ENCODE measurements around the gene HHATL.

Gene HHATL

DNA sequence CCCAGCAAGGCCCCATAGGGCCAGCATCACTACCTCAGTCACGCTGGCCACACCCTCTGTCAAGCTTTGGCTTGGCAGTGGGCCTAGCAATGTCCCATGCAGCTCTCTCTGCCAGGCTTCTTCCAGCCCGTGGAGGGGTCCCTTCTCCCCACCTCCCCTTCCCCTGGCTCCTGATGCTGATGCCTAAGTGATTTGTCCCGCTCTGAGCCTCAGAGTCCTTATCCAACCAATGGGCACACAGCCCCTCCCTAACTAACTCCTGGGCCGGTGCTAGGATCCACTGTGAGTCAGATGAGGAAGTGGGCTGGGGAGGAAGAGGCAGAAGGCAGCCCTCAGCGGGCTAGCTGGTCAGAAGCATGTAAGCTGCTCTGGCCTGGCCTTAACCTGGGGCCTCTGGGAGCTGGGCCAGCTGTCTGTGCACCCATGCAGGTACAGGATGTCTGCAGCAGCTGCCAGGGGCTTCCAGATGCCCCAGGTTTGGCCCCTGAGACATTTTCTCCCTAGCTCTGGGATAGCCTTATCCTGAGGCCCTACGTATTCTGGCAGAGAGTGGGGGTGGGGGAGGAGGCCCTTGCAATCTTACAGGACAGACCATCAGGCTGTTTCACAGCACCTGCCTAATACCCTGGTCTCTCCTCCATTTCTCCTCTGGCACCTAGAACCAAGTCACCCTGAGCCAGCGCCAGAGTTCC, 49.8 kb downstream of the HHATL start:
- DNase-seq (ENCODE audit: low read depth): no peak

DNA sequence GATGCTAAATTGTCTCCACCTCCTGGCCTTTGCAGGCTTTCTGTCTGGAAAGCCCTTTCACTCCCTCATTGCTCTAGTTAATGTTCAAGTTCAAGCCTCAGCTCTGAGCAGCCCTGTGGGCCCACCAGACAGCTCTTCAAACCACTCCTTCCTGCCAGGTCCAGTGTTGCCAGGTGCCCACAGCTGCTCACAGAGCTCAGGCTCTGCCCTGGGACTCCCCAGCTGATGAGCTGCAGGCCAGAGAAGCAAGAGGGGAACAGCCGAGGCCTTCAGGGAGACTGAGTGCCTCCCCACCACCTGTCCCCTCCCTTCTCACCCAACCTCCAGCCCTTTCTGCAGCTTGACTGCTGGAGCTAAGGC, 50.4 kb downstream of the HHATL start:
- no peak for DNase-seq (ENCODE audit: low read depth)

DNA sequence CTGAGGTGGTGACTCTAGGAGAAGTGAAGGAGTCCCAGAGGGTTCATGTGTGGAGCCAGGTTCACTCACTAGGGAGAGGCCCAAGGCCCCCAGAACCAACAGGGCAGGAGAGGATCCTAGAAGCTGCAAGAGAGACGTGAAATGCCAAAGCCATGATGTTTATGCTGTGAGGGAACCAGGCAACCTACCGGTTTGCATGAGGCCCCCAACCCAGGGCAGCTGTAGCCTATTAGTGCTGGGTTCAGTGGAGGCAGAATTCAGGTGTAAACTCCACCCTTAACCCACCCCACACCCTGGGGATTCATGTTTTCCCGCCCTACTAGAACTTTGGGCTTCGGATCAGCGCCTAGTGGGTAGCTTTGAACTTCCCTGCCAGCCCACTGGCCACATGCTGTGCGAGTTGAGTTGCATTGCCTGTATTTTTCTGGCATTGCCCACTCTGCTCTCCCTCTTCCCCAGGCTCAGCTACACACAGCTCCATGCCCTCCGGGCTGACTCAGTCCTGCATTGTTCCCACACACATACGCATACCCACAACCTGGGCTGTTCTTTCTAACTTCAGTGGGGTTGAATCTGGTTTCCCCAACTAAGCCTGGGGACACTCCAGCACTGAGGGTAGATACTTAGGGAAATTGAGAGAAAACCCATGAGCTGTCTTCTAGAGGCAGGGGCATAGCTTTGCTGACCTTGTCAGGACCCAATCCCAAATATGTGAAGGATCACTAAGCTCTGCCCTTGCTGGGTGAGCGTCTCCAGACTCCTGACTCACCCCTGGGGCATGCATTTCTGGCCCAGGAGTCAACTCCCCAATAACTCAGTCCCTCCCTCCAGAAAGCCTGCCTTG, 51.1 kb downstream of the HHATL start:
- no peak for DNase-seq (ENCODE audit: low read depth)

DNA sequence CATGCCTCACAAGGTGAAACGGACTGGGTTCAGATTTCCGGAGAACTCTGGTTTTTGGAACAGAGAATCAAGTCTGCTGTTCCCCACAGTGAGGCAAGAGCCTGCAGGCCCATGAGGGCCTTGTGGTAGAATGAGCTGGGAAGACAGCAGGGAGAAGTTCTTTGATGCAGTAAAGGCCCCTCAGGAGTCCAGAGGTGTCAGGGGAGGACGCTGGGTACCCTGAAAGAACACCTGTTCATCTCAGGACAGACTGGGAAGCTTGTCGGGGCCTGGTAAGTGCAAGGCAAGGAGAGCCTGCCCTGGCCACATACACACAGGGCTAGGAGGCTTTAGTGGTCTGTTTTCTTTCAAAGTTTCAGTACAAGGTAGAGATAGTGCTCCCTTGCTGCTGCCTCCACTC, 52.8 kb downstream of the HHATL start:
- no peak for DNase-seq (ENCODE audit: low read depth)

DNA sequence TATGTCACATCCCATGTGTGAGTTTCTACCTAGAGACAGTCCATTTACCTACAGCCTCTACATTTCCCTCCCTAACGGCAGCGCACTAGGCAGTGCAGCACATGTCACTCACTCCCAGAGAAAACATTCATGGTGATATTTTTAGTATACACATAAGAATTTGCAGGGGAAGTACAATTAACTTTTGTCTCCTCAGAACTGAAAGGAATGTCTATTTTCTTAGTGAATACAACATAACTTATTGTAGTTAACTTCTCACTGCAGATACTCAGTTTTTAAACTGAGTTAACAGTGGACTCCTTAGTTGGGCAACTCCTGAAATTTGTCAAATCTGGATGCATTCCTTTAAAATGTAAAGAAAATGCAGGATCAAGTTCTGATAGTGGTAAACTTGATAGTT, 53.6 kb downstream of the HHATL start:
- no peak for DNase-seq (ENCODE audit: low read depth)

DNA sequence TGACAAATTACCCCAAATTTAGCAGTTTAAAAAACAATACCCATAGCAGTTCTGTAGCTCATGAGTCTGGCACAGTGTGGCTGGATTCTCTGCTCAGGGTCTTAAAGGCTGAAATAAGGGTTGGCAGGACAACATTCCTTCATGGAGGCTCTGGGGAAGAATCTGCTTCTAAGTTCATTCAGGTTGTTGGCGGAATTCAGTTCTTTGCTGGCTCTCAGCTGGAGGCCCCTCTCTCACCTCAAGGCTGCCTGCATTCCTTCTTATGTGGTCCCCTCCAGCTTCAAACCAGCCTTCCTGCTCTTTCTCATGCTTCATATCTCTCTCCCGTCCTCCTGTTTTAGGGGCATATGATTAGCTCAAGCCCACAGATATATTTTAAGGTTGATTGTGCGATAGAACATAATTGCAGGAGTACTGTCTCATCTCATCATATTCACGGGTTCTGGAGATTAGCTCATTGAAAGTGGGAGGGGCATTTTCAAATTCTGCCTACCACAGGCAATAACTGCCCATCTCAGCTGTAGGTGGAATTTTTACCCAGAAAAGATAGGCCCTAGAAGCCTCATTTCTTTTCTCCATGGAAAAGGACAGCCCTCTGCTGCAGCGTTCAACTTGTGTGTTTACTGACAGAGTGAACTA, 54.7 kb downstream of the HHATL start:
- no peak for DNase-seq (ENCODE audit: low read depth)
